Upper lobe of left lung (tissue), 6 donors: Measurements from ENCODE around the gene SGSM1. TPM values are rescaled to one million over a fixed set of nuclear protein-coding genes. Genes with fewer than 3 reads are reported as not detected.

Experiments
- ATAC-seq, 2 donors: fragments of 200-7000 bp; cut with Tn5 transposase; one replicate each; pipeline ENCODE4 v1.9.1; 2022; ENCODE audit warnings: mild to moderate bottlenecking in 2 of 2, moderate library complexity in 2 of 2; ENCODE audit not compliant: low FRiP score in 2 of 2
- DNase-seq, 2 donors: peaks; one replicate each; pipeline ENCODE4 v3.0.0-alpha.2; 2019 to 2020
- H3K27ac ChIP-seq, 4 donors: fragments of 200-600 bp; sonication (generic); one replicate each; pipeline ENCODE4 v1.5.1; 2016 to 2019
- H3K27me3 ChIP-seq, 4 donors: fragments of 200-600 bp; sonication (generic); one replicate each; pipeline ENCODE4 v1.5.1; 2017 to 2019
- H3K36me3 ChIP-seq, 4 donors: fragments of 200-600 bp; sonication (generic); one replicate each; pipeline ENCODE4 v1.5.1; 2016 to 2019
- H3K4me1 ChIP-seq, 4 donors: fragments of 200-600 bp; sonication (generic); one replicate each; pipeline ENCODE4 v1.5.1; 2018 to 2019
- H3K4me3 ChIP-seq, 4 donors: fragments of 200-600 bp; sonication (generic); one replicate each; pipeline ENCODE4 v1.5.1; 2017 to 2019; ENCODE audit warnings: mild to moderate bottlenecking in 2 of 4, moderate library complexity in 1 of 4
- H3K9me3 ChIP-seq, 4 donors: fragments of 200-600 bp; sonication (generic); one replicate each; pipeline ENCODE4 v1.5.1; 2018 to 2019
- CTCF ChIP-seq, 6 experiments: fragments of 450-650 bp in 4 of 6; fragments of 200-600 bp in 2 of 6; sonication (generic) in 2 of 6; IDR thresholded peaks; one replicate each; pipeline ENCODE4 v1.5.1; 2016 to 2019; ENCODE audit warnings: antibody characterized with exemption in 6 of 6
- EP300 ChIP-seq, 4 donors: sonication (generic); formaldehyde crosslinking; IDR thresholded peaks; one replicate each; pipeline ENCODE4 v1.5.1; 2017; ENCODE audit warnings: antibody characterized with exemption in 4 of 4, control low read depth in 2 of 4
- POLR2A ChIP-seq, 4 donors: fragments of 450-650 bp; IDR thresholded peaks; one replicate each; pipeline ENCODE4 v1.5.1; 2016 to 2017; ENCODE audit warnings: antibody characterized with exemption in 4 of 4, mild to moderate bottlenecking in 2 of 4
- POLR2AphosphoS5 ChIP-seq, 2 donors: sonication (generic); formaldehyde crosslinking; IDR thresholded peaks; one replicate each; pipeline ENCODE4 v1.5.1; 2017; ENCODE audit warnings: antibody characterized with exemption in 2 of 2
- WGBS, 2 donors: methylation state at CpG; one replicate each; pipeline ENCODE4 v1.1.5; 2017 to 2018; 5-methylcytosine and 5-hydroxymethylcytosine counted together
- total RNA-seq, 6 donors: library from RNA; depleted of rRNA in 4 of 6; stranded (reverse); fragments of >200 nt in 4 of 6; gene quantifications; one replicate each; pipeline versions ENCODE4 v1.1.0 to v1.2.1, GENCODE V29; 2016 to 2021
- donor health status: DM: no; HTN: no; CAD: no; lungs with moderate emphysema.
- donor health status: DM: no; HTN: yes; CAD: no; lungs with severe emphysema.

SGSM1 gene
- total RNA-seq, 6 donors from 2014 or later, result 0.76 to 4.2 (median 2.8) TPM

- H3K36me3 ChIP-seq, result no peaks in the 10 kb centered on the region
- 90 to 95% methylated on average over 3 of the region's 3 CpGs for WGBS, 2 donors
- TF ChIP-seq POLR2A (IDR thresholded peaks at IDR 0.05) (no peak), EP300 (IDR thresholded peaks at IDR 0.05) (no peak), CTCF (IDR thresholded peaks at IDR 0.05) (no peak), POLR2AphosphoS5 (IDR thresholded peaks at IDR 0.05) (no peak)
Measured at GRCh38 chr22:24855794-24856193, 49.8 kb downstream of the SGSM1 start.

GRCh38 chr22:24857576-24857975 is 51.6 kb downstream of the SGSM1 start:
- Histone ChIP-seq H3K4me3 (no peak overlapping the region), H3K4me1 (no peaks in the 10 kb centered on the region), H3K9me3 (no peaks in the 10 kb centered on the region), H3K36me3 (no peaks in the 10 kb centered on the region), H3K27me3 (no peaks in the 10 kb centered on the region), H3K27ac (no peak overlapping the region)
- DNase-seq (no peak), ATAC-seq (no peak)
- TF ChIP-seq POLR2A (IDR thresholded peaks at IDR 0.05) (no peak), EP300 (IDR thresholded peaks at IDR 0.05) (no peak), CTCF (IDR thresholded peaks at IDR 0.05) (no peak), POLR2AphosphoS5 (IDR thresholded peaks at IDR 0.05) (no peak)
- WGBS, 2 donors, result 84 to 85% methylated on average over 2 of the region's 2 CpGs

More at GRCh38 chr22:24855794-24856193, 49.8 kb downstream of the SGSM1 start:
- DNase-seq, result no peak
- no peak overlapping the region for H3K27ac ChIP-seq
- ATAC-seq, result no peak
- no peaks in the 10 kb centered on the region for H3K4me1 ChIP-seq
- H3K9me3 ChIP-seq, result no peaks in the 10 kb centered on the region
- no peak overlapping the region for H3K4me3 ChIP-seq
- H3K27me3 ChIP-seq, result no peaks in the 10 kb centered on the region

DNA sequence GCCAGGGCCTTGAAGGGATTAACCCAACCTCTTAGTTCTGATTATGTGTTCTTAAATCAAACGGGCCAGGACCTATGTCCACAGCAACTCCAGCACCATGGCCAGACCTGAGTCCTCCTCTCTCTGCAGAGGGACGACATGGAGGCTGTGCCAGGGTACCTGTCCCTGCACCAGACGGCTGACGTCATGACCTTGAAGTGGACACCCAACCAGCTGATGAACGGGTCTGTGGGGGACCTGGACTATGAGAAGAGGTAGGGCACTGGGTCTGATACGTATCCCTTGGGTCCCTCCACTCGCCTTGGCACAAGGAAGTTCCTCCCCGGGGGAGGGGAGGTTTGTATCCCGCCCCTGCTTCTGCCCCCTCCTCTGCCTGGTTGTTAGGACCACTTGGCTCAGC is 53.6 kb downstream of the SGSM1 start:
- 87 to 90% methylated on average over 8 to 9 of the region's 9 CpGs for WGBS, 2 donors
- ATAC-seq (no peak), DNase-seq (no peak)
- Histone ChIP-seq H3K27ac (no peak overlapping the region), H3K9me3 (no peaks in the 10 kb centered on the region), H3K27me3 (no peaks in the 10 kb centered on the region), H3K36me3 (no peaks in the 10 kb centered on the region), H3K4me1 (no peaks in the 10 kb centered on the region), H3K4me3 (no peak overlapping the region)
- TF ChIP-seq CTCF (IDR thresholded peaks at IDR 0.05), result no peak
- no peak for TF ChIP-seq POLR2A (IDR thresholded peaks at IDR 0.05)
- TF ChIP-seq POLR2AphosphoS5 (IDR thresholded peaks at IDR 0.05), result no peak
- TF ChIP-seq EP300 (IDR thresholded peaks at IDR 0.05), result no peak

DNA sequence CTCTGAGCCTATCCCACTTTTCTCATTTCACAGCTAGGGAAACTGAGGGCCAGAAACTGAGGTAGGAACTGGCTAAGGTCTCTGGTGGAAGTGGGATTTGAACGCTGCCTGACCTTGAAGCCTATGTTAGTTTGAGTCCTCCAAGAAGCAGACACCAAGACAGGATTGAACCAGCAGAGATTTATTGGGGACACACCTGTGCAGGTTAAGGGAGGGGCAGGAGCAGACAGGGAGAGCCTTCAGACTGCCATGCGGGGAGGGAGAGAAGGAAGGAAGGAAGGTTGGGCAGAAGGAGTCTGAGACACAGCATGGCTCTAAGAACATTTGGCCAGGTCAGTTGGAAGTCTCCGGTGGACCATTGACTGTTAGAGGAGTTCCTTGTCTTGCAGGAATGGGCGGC is 59.5 kb downstream of the SGSM1 start:
- Histone ChIP-seq H3K4me1 (no peaks in the 10 kb centered on the region), H3K27me3 (no peaks in the 10 kb centered on the region), H3K4me3 (no peak overlapping the region), H3K36me3 (no peaks in the 10 kb centered on the region), H3K27ac (no peak overlapping the region), H3K9me3 (no peaks in the 10 kb centered on the region)
- DNase-seq, result no peak
- ATAC-seq, result no peak
- TF ChIP-seq POLR2AphosphoS5 (IDR thresholded peaks at IDR 0.05), result no peak
- 86 to 92% methylated on average over 4 of the region's 4 CpGs for WGBS, 2 donors

- H3K4me3 ChIP-seq, result no peak overlapping the region
- no peak for DNase-seq
- ATAC-seq, result no peak
- H3K36me3 ChIP-seq, result no peaks in the 10 kb centered on the region
- H3K27me3 ChIP-seq, result no peaks in the 10 kb centered on the region
- 81 to 87% methylated on average over 8 of the region's 8 CpGs for WGBS, 2 donors
- H3K9me3 ChIP-seq, result no peaks in the 10 kb centered on the region
- TF ChIP-seq EP300 (IDR thresholded peaks at IDR 0.05) (no peak), POLR2A (IDR thresholded peaks at IDR 0.05) (no peak), CTCF (IDR thresholded peaks at IDR 0.05) (no peak)
- H3K4me1 ChIP-seq, result no peaks in the 10 kb centered on the region
- H3K27ac ChIP-seq, result no peak overlapping the region
Measured at GRCh38 chr22:24867323-24868022, 61.5 kb downstream of the SGSM1 start.
